HepG2 (cell line): ENCODE data around the gene CNNM2. TPM values are rescaled to one million over a fixed set of nuclear protein-coding genes. Genes with fewer than 3 reads are reported as not detected.

ENCODE experiments used
- CENPX ChIP-seq: sonication (generic); formaldehyde crosslinking; IDR thresholded peaks from 2 replicates; pipeline ENCODE4 v1.9.0; 2021; ENCODE audit warnings: mild to moderate bottlenecking, missing genetic modification reagents, moderate library complexity
- DRAP1 ChIP-seq: IDR thresholded peaks from 2 replicates; pipeline ENCODE4 v1.6.1; 2016; ENCODE audit warnings: missing genetic modification reagents, missing compliant biosample characterization
- JUND ChIP-seq: sonication (generic); formaldehyde crosslinking; IDR thresholded peaks from 2 replicates; pipeline ENCODE4 v1.8.0; 2022; ENCODE audit warnings: mild to moderate bottlenecking, missing genetic modification reagents
- MAF1 ChIP-seq: sonication (generic); formaldehyde crosslinking; IDR thresholded peaks from 2 replicates; pipeline ENCODE4 v1.5.0; 2020; ENCODE audit warnings: missing genetic modification reagents, borderline replicate concordance
- RBM22 ChIP-seq: fragments of 200-400 bp; formaldehyde crosslinking; optimal IDR thresholded peaks from 2 replicates; pipeline ENCODE3; 2017; ENCODE audit warnings: mild to moderate bottlenecking, low read length, moderate library complexity
- RBM39 ChIP-seq: fragments of 200-400 bp; formaldehyde crosslinking; IDR thresholded peaks from one replicate; pipeline ENCODE4 v1.6.1; 2018; ENCODE audit warnings: antibody characterized with exemption, mild to moderate bottlenecking, low read depth, low read length; ENCODE audit not compliant: poor library complexity, severe bottlenecking
- SATB2 ChIP-seq: sonication (generic); formaldehyde crosslinking; IDR thresholded peaks from 2 replicates; pipeline ENCODE4 v1.5.0; 2020; ENCODE audit warnings: missing genetic modification reagents
- SRSF4 ChIP-seq: fragments of 200-400 bp; formaldehyde crosslinking; IDR thresholded peaks from one replicate; pipeline ENCODE4 v1.6.1; 2018; ENCODE audit warnings: mild to moderate bottlenecking, low read depth, low read length, moderate library complexity; ENCODE audit not compliant: poor library complexity, severe bottlenecking
- ZBTB20 ChIP-seq: sonication (generic); formaldehyde crosslinking; IDR thresholded peaks from 2 replicates; pipeline ENCODE4 v1.8.1; 2023; ENCODE audit warnings: missing genetic modification reagents, low read depth, mild to moderate bottlenecking, borderline replicate concordance
- ZBTB25 ChIP-seq: IDR thresholded peaks from 2 replicates; pipeline ENCODE4 v1.6.1; 2018; ENCODE audit warnings: missing genetic modification reagents
- ZBTB46 ChIP-seq: sonication (generic); formaldehyde crosslinking; IDR thresholded peaks from 2 replicates; pipeline ENCODE4 v1.4.0; 2020; ENCODE audit warnings: mild to moderate bottlenecking, missing genetic modification reagents, borderline replicate concordance
- ZBTB49 ChIP-seq: sonication (generic); formaldehyde crosslinking; IDR thresholded peaks from 2 replicates; pipeline ENCODE4 v1.4.0; 2020; ENCODE audit warnings: missing genetic modification reagents, borderline replicate concordance
- ZNF235 ChIP-seq: sonication (generic); formaldehyde crosslinking; IDR thresholded peaks from 2 replicates; pipeline ENCODE4 v1.8.1; 2023; ENCODE audit warnings: mild to moderate bottlenecking, missing genetic modification reagents, borderline replicate concordance
- ZNF44 ChIP-seq: sonication (generic); formaldehyde crosslinking; IDR thresholded peaks from 2 replicates; pipeline ENCODE4 v1.5.1; 2020; ENCODE audit warnings: mild to moderate bottlenecking, missing genetic modification reagents
- ZSCAN12 ChIP-seq: sonication (generic); formaldehyde crosslinking; IDR thresholded peaks from 2 replicates; pipeline ENCODE4 v1.9.0; 2021; ENCODE audit warnings: mild to moderate bottlenecking, missing genetic modification reagents
- polyA plus RNA-seq, 8 experiments: library from polyadenylated mRNA; depleted of rRNA in 3 of 8; stranded (reverse) in 7 of 8; unstranded in 1 of 8; fragments of >200 nt; fragmentation: Illumina TruSeq in 4 of 8; extraction: Trizol in 4 of 8; gene quantifications; 2 replicates each; pipeline versions ENCODE4 v1.2.1 to v1.2.3, GENCODE V29; 2011 to 2016; ENCODE audit warnings: low read depth in 4 of 8, missing spikeins in 1 of 8, mixed read lengths in 1 of 8; ENCODE audit not compliant: insufficient read depth in 1 of 8
- total RNA-seq, 5 experiments: library from RNA; depleted of rRNA; stranded (reverse); fragments of >200 nt; fragmentation: Illumina TruSeq; extraction: Trizol; gene quantifications; 2 replicates each; pipeline ENCODE4 v1.2.3, GENCODE V29; 2016; ENCODE audit warnings: low read depth in 1 of 5
- TF ChIP-seq, protein P1 (sequence below): sonication (generic); formaldehyde crosslinking; IDR thresholded peaks from 2 replicates; pipeline ENCODE4 v1.4.0; 2020; ENCODE audit warnings: mild to moderate bottlenecking, missing genetic modification reagents
- TF ChIP-seq, protein P2 (sequence below): sonication (generic); formaldehyde crosslinking; IDR thresholded peaks from 2 replicates; pipeline ENCODE4 v1.4.0; 2020; ENCODE audit warnings: missing genetic modification reagents

Gene CNNM2
- total and polyA plus RNA-seq, 2 of the 13 experiments (the other 11 are each of a cell fraction or from before 2014, with no cell fraction given) = 7.1 to 9.0 TPM

- TF ChIP-seq ZBTB49 (CRISPR knock-in tag) = no peak
- TF ChIP-seq ZBTB46 = 0 out of 2 replicates have a peak, but pooled peaks have one; percentile 64
- peak; percentile 85; the same call in 1 of the 2 replicates for TF ChIP-seq ZBTB20 (CRISPR knock-in tag)
- no peak for TF ChIP-seq SATB2
- no peak for TF ChIP-seq SRSF4
- no peak for TF ChIP-seq CENPX (CRISPR knock-in tag)
- TF ChIP-seq JUND (CRISPR knock-in tag) = no peak; the same call in 1 of the 2 replicates
- TF ChIP-seq ZSCAN12 = no peak
- no peak for TF ChIP-seq RBM39
- TF ChIP-seq, protein P1, sequence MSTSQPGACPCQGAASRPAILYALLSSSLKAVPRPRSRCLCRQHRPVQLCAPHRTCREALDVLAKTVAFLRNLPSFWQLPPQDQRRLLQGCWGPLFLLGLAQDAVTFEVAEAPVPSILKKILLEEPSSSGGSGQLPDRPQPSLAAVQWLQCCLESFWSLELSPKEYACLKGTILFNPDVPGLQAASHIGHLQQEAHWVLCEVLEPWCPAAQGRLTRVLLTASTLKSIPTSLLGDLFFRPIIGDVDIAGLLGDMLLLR (CRISPR knock-in tag) = no peak
- TF ChIP-seq MAF1 (CRISPR knock-in tag) = no peak
- TF ChIP-seq ZNF44 (CRISPR knock-in tag) = no peak
- TF ChIP-seq RBM22 = peak; percentile 24
- TF ChIP-seq, protein P2, sequence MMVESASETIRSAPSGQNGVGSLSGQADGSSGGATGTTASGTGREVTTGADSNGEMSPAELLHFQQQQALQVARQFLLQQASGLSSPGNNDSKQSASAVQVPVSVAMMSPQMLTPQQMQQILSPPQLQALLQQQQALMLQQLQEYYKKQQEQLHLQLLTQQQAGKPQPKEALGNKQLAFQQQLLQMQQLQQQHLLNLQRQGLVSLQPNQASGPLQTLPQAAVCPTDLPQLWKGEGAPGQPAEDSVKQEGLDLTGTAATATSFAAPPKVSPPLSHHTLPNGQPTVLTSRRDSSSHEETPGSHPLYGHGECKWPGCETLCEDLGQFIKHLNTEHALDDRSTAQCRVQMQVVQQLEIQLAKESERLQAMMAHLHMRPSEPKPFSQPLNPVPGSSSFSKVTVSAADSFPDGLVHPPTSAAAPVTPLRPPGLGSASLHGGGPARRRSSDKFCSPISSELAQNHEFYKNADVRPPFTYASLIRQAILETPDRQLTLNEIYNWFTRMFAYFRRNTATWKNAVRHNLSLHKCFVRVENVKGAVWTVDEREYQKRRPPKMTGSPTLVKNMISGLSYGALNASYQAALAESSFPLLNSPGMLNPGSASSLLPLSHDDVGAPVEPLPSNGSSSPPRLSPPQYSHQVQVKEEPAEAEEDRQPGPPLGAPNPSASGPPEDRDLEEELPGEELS (CRISPR knock-in tag) = peak; percentile 100
- TF ChIP-seq ZNF235 (CRISPR knock-in tag) = no peak
- TF ChIP-seq ZBTB25 (CRISPR knock-in tag) = peak; percentile 82
- TF ChIP-seq DRAP1 = peak; percentile 65
These were observed 135.8 kb downstream of the CNNM2 start (continued) for GRCh38 chr10:103053659-103054581.
